ENCODE measurements around the gene PLS3.
"Not testable (repeated sequence)": the region's sequence is repeated elsewhere in the genome, so short reads cannot be mapped to it uniquely, and the experiment has no call there.

PLS3 gene

DNA sequence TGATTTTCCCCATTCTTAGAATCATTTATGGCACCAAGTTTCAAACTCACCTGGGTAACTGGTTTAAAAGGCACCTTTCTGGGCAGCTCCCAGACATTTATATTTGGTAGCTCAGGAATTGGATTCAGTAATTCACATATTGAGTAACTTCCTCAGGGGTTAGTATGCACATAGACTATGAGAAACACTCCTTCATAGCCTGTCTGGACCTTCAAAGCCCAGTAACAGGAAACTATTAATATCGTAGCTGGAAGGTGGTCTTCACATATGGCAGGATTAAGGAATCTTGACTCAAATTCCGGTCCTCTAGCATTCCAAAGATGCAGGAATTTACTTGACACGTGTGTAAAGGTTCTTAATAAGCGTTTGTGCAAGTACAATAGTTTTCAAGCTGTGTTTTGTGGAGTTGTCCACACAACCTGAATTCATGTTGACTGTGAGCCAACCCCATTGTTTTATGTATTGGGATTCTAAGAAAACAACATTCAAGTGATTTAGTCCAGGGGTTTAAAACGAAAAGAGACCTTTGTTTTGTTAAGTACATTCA, 78.4 kb downstream of the PLS3 start:
- no peak for TF ChIP-seq CTCF (IDR thresholded peaks at IDR 0.05; ENCODE audit: control extremely low read depth, extremely low read depth, low read depth, missing control alignments)
- CTCF ChIA-PET, result interaction anchor here (1.0 to 1.8 kb wide), 2 partner anchors 51 to 308 kb away, joined by 3 to 4 read pairs; no protein-coding TSS in a partner anchor
- no peak for DNase-seq (ENCODE audit: extremely low spot score)
- POLR2A ChIA-PET, result interaction anchor here (0.6 kb wide), 1 partner anchor 315 kb away, joined by 4 read pairs; no protein-coding TSS in a partner anchor

DNA sequence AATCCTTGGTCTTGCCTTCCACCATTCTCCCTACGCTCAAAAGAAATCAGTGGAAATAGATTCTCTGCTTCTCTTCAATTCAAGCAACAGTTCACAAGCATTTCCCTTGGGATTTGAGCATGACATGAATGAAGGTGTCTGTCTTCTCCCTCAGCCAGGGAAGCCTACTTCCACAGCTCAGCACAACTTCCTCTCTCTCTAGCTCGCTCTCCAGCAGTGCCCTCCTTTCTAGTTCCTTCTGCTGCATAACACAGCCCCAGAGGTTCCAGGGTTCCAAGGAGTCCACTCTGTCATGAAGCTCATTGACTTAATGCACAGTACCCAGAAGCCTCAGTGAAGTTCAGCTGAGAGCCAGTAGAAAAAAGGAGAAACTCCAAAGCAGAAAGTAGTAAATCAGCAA, 81.3 kb downstream of the PLS3 start:
- DNase-seq (ENCODE audit: extremely low spot score), result no peak
- ChIA-PET POLR2A (no interaction called here), CTCF (interaction anchor here (1.0 to 2.8 kb wide), 11 partner anchors 10 to 317 kb away, joined by 3 to 53 read pairs (median 4); no protein-coding TSS in a partner anchor)
- no peak for TF ChIP-seq CTCF (IDR thresholded peaks at IDR 0.05; ENCODE audit: control extremely low read depth, extremely low read depth, low read depth, missing control alignments)

DNA sequence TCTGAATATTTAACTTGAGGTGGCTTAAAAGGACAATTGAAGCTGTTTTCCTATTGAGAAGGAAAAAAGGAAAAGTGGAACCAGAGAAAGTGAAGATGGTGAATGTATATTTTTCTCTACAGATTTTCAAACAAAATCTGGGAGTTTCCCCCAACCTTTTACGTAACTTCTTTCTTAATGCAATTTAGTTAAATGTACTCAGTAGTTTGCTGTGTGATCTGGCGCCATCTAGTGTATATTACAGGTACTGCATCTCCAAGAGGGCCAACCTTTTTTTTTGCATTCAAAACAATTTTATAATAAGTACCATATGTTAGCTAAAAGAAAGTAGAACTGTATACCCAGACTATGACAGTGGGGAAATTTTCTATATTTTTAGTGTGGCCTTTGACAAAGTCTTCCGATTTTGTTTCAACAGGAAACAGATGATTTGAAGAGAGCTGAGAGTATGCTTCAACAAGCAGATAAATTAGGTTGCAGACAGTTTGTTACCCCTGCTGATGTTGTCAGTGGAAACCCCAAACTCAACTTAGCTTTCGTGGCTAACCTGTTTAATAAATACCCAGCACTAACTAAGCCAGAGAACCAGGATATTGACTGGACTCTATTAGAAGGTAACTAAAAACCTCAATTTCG, 82.0 kb downstream of the PLS3 start:
- peak; percentile 35 for DNase-seq (ENCODE audit: extremely low spot score)
- POLR2A ChIA-PET, result no interaction called here
- TF ChIP-seq CTCF (IDR thresholded peaks at IDR 0.05; ENCODE audit: control extremely low read depth, extremely low read depth, low read depth, missing control alignments), result peak; percentile 51
- CTCF ChIA-PET, result interaction anchor here (0.9 to 2.8 kb wide), 21 partner anchors 9 to 392 kb away, joined by 3 to 53 read pairs (median 4); no protein-coding TSS in a partner anchor

- DNase-seq (ENCODE audit: extremely low spot score); POLR2A ChIA-PET: not testable (repeated sequence)
- CTCF ChIA-PET, result interaction anchor here (1.3 kb wide), 1 partner anchor 16 kb away, joined by 3 read pairs; no protein-coding TSS in a partner anchor
These were observed 83.4 kb downstream of the PLS3 start for GRCh38 chrX:115644397-115644796.

DNA sequence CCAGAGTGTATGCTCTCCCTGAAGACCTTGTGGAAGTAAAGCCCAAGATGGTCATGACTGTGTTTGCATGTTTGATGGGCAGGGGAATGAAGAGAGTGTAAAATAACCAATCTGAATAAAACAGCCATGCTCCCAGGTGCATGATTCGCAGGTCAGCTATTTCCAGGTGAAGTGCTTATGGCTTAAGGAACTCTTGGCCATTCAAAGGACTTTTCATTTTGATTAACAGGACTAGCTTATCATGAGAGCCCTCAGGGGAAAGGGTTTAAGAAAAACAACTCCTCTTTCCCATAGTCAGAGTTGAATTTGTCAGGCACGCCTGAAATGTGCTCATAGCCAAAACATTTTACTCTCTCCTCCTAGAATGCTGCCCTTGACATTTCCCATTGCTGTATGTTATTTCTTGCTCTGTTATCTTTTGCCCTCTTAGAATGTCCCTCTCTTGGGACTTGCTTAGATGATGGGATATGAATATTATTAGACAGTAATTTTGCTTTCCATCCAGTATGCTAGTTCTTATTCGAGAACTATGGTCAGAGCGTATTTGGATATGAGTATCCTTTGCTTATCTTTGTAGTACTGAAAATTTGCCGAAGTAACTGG, 88.6 kb downstream of the PLS3 start:
- CTCF ChIA-PET, result interaction anchor here (1.0 to 1.2 kb wide), 3 partner anchors 34 to 319 kb away, joined by 3 to 5 read pairs (median 3); no protein-coding TSS in a partner anchor
- POLR2A ChIA-PET, result no interaction called here
- DNase-seq (ENCODE audit: extremely low spot score), result no peak
- no peak for TF ChIP-seq CTCF (IDR thresholded peaks at IDR 0.05; ENCODE audit: control extremely low read depth, extremely low read depth, low read depth, missing control alignments)

DNA sequence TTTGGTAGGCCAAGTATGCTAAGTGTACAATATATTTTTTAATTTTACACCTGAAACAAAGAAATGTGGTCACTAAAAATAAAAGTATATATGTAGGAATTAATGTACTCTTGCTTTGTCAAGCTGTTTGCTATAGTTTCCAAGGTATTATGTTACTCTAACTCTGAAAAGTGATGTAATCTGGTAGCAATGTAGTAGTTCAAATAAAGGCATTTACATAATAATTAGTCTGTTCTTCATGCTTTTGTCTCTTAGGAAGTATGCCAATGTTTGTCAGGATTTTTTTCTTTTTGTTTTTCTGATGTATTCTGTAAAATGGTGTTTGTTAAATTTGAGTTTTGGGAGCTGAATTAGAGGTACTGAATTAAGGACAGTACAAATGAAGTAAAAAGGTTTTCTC, 89.5 kb downstream of the PLS3 start:
- ChIA-PET POLR2A (no interaction called here), CTCF (interaction anchor here (1.0 to 1.1 kb wide), 2 partner anchors 34 to 35 kb away, joined by 3 read pairs; no protein-coding TSS in a partner anchor)
- DNase-seq (ENCODE audit: extremely low spot score), result no peak
- TF ChIP-seq CTCF (IDR thresholded peaks at IDR 0.05; ENCODE audit: control extremely low read depth, extremely low read depth, low read depth, missing control alignments), result no peak

DNA sequence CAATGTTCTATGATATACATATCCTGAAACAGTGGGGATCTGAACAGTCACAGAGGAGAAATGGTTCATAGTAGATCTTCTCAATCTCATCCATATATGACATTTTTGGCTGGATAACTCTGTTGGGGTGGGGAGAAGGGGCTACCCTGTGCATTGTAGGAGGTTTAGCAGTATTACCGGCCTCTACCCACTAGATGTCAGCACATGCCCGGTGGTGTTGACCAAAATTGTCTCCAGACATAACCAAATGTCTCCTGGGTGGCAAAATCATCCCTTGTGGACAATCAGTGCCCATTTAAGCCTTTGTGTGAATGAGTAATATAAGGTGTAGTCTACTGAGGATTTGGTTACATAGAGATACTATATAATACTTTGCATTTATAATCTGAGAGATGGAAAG, 89.9 kb downstream of the PLS3 start:
- ChIA-PET CTCF (interaction anchor here (1.1 kb wide), 1 partner anchor 34 kb away, joined by 3 read pairs; no protein-coding TSS in a partner anchor), POLR2A (no interaction called here)
- DNase-seq (ENCODE audit: extremely low spot score), result no peak
- peak; percentile 29 for TF ChIP-seq CTCF (IDR thresholded peaks at IDR 0.05; ENCODE audit: control extremely low read depth, extremely low read depth, low read depth, missing control alignments)

All from GM10248 (cell line).